NB4 (cell line): ENCODE data around the gene DRICH1.
"Not testable (repeated sequence)": the region's sequence is repeated elsewhere in the genome, so short reads cannot be mapped to it uniquely, and the experiment has no call there.

Experiments used
- DNase-seq: peaks from one replicate; pipeline ENCODE4 v3.0.0; 2010; ENCODE audit warnings: low read depth
- H3K4me3 ChIP-seq: one replicate; pipeline ENCODE4 v1.5.1; 2011; ENCODE audit warnings: mild to moderate bottlenecking, low read depth, low read length, moderate library complexity
- MYC ChIP-seq: IDR thresholded peaks from 2 replicates; pipeline ENCODE4 v1.6.1; 2011; ENCODE audit warnings: low read depth, low read length
- POLR2A ChIP-seq: IDR thresholded peaks from 2 replicates; pipeline ENCODE4 v1.6.1; 2011; ENCODE audit warnings: mild to moderate bottlenecking; ENCODE audit not compliant: insufficient read length; ENCODE audit errors: extremely low read depth
- TF ChIP-seq, protein P1 (sequence below): IDR thresholded peaks from 2 replicates; pipeline ENCODE4 v1.6.1; 2011; ENCODE audit warnings: low read depth, low read length
- TF ChIP-seq, protein P2 (sequence below): IDR thresholded peaks from one replicate; pipeline ENCODE4 v1.5.1; 2012; ENCODE audit warnings: low read depth, low read length

DRICH1 gene

DNA sequence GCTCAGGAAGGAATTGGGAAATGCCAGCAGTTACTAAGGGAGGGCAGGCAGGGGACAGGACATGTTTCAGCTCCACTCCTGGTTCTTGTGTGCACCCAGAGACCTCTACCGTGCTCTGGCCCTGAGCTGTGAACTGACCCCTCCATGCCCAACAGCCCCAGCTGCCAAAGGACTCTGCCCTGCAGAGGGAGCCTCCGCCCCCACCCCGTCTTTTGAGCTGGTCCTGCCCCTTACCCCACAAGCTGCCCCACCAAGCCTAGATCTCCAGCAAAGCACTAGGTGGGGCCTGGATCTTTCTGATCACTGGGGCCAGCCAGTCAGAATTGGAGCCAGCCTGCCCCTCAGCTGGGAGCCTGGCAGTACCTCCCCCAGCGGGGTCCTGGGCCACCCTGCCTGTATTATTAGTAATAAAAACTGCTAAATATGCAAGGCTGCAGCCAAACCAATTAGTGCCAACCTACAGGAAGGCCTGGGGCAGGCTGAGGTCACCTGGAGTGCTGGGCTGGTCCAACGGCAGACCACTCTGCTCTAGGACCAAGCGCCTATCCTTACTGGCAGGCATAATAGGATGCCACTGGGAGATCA is 23.9 kb upstream of the DRICH1 start:
- no peak overlapping the region for H3K4me3 ChIP-seq
- TF ChIP-seq MYC = no peak
- no peak for TF ChIP-seq POLR2A
- TF ChIP-seq, protein P1, sequence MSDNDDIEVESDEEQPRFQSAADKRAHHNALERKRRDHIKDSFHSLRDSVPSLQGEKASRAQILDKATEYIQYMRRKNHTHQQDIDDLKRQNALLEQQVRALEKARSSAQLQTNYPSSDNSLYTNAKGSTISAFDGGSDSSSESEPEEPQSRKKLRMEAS = no peak
- TF ChIP-seq, protein P2, sequence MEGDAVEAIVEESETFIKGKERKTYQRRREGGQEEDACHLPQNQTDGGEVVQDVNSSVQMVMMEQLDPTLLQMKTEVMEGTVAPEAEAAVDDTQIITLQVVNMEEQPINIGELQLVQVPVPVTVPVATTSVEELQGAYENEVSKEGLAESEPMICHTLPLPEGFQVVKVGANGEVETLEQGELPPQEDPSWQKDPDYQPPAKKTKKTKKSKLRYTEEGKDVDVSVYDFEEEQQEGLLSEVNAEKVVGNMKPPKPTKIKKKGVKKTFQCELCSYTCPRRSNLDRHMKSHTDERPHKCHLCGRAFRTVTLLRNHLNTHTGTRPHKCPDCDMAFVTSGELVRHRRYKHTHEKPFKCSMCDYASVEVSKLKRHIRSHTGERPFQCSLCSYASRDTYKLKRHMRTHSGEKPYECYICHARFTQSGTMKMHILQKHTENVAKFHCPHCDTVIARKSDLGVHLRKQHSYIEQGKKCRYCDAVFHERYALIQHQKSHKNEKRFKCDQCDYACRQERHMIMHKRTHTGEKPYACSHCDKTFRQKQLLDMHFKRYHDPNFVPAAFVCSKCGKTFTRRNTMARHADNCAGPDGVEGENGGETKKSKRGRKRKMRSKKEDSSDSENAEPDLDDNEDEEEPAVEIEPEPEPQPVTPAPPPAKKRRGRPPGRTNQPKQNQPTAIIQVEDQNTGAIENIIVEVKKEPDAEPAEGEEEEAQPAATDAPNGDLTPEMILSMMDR = no peak
- DNase-seq = no peak

DNA sequence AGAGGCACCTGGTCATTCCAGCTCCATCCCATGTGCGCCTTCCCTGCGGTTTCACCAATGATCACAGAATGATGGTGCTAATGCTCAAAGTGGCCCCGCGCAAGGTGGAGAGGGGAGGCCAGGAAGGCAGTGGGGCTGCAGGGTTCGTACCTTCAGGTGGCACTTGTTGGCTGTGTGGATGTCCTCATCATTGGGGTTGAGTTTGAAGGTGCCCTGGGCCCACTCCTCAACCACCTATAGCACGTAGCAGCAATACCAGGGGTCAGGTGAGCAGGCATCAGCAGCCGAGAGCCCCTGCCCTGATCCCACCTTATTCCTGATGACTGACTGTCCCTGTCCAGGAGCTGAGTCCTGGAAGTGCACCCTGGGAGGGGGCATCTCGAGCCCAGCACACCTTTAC is 20.6 kb upstream of the DRICH1 start:
- no peak overlapping the region for H3K4me3 ChIP-seq
- TF ChIP-seq, protein P1 = no peak
- no peak for TF ChIP-seq POLR2A
- TF ChIP-seq MYC = no peak
- TF ChIP-seq, protein P2 = no peak
- no peak for DNase-seq

DNA sequence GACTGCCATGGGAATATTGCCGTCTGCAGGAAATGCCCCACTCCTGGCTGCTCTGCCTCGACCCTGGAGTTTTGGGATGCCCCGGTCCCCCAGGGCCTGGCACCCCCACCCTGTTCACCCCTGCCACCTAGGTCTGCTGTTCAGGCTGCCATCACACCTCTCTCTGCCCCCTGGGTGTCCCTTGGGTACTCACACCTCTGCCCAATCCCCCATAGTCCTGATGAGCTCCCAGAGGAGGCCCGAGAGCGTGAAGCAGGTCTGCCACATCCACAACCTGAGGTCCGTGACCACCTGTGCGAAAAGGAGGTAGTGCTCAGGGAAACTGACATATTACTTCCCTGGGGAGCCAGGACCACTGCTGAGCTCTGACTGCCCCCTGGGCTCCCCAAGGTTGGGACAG is 20.2 kb upstream of the DRICH1 start:
- no peak overlapping the region for H3K4me3 ChIP-seq
- no peak for DNase-seq
- TF ChIP-seq POLR2A (no peak), MYC (no peak)
- TF ChIP-seq, protein P2 = no peak
- TF ChIP-seq, protein P1 = no peak

DNA sequence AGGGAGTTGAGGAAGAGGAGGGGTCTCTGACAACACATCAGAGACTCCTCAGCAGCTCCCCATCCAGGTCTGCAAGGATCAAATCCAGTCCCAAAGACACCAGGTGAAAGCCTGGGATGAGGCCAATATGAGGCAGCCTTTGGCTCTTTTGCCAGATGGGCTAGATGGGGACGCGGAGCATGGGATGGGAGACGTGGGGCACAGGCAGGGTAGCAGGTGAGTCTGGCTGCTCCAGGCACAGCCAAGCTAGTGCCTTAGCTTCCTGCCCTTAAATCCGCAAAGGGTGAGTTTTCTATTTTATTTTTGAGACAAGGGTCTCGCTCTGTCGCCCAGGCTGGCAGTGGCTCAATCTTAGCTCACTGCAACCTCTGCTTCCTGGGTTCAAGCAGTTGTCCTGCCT is 19.6 kb upstream of the DRICH1 start:
- DNase-seq = no peak
- TF ChIP-seq, protein P2 = no peak
- TF ChIP-seq POLR2A = no peak
- no peak for TF ChIP-seq MYC
- TF ChIP-seq, protein P1 = no peak
- H3K4me3 ChIP-seq = no peak overlapping the region

DNA sequence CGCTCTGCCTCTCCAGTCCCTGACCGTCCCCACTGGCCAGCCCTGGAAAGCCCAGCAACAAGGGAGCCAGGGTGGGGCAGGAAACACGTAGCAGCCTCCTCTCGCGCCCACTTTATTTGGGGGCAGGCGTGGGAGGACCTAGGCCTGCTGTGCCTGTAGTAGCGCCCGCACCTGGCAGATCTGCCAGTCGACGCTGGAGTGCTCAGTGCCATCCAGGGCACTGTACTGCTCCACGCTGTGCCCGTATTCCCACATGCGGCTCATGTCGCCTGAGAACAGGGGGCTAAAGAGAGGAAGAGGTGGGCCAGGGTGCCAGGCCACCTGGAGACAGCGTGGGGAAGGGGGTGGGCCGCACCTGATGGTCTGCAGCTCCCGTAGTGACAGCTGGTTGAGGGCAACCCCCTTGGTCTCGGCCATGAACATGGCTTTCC is 17.0 kb upstream of the DRICH1 start:
- DNase-seq = no peak
- H3K4me3 ChIP-seq = no peak overlapping the region
- TF ChIP-seq, protein P1 = no peak
- TF ChIP-seq POLR2A = no peak
- TF ChIP-seq, protein P2 = no peak
- TF ChIP-seq MYC = no peak

DNA sequence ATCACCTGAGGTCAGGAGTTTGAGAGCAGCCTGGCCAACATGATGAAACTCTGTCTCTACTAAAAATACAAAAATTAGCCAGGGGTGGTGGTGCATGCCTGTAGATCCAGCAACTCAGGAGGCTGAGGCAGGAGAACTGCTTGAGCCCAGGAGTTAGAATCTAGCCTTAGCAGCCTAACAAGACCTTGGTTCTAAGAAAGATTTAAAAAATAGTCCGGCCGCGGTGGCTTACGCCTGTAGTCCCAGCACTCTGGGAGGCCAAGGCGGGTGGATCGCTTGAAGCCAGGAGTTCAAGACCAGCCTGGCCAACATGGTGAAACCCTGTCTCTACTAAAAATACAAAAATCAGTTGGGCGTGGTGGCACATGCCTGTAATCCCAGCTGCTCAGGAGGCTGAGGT is 14.4 kb upstream of the DRICH1 start:
- DNase-seq, H3K4me3 ChIP-seq: not testable (repeated sequence)

DNA sequence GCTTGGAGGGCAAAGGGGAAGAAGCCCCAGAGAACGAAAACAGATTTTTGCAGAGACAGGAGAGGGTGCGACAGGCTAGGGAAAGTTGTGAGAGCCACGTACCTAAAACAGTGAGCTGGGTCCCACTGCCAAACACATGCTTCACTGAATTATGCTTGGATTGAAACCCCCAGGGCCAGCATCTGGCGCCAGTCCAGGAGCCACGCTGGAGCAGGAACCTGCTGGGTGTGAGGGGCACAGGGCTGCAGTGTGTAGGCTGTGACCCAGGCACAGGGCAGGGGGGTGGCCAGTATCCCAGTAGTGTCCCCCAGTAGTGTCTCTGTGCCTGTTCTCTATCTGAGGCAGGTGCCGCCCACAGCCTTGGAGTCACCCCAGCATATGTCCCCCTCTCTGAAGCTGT is 8.1 kb upstream of the DRICH1 start:
- not testable (repeated sequence) for H3K4me3 ChIP-seq

More for the DNA sequence above, 8.1 kb upstream of the DRICH1 start:
- DNase-seq = not testable (repeated sequence)
